Measurements from ENCODE around the gene LRRD1.

The LRRD1 gene

GRCh38 chr7:92116949-92117348, 62.0 kb downstream of the LRRD1 start:
- TF ChIP-seq, protein P1, sequence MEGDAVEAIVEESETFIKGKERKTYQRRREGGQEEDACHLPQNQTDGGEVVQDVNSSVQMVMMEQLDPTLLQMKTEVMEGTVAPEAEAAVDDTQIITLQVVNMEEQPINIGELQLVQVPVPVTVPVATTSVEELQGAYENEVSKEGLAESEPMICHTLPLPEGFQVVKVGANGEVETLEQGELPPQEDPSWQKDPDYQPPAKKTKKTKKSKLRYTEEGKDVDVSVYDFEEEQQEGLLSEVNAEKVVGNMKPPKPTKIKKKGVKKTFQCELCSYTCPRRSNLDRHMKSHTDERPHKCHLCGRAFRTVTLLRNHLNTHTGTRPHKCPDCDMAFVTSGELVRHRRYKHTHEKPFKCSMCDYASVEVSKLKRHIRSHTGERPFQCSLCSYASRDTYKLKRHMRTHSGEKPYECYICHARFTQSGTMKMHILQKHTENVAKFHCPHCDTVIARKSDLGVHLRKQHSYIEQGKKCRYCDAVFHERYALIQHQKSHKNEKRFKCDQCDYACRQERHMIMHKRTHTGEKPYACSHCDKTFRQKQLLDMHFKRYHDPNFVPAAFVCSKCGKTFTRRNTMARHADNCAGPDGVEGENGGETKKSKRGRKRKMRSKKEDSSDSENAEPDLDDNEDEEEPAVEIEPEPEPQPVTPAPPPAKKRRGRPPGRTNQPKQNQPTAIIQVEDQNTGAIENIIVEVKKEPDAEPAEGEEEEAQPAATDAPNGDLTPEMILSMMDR (IDR thresholded peaks at IDR 0.05; ENCODE audit: insufficient read depth, low read length, poor library complexity, severe bottlenecking): no peak
- no peak for TF ChIP-seq EZH2phosphoT487 (conservative IDR thresholded peaks at IDR 0.05; ENCODE audit: low read length)
- Histone ChIP-seq H3K36me3 (ENCODE audit: low read length) (peaks cover 90% of the 10 kb centered on the region), H3K4me3 (ENCODE audit: insufficient read depth, low read length, poor library complexity, severe bottlenecking) (no peak overlapping the region), H3K9me2 (replicated peaks; ENCODE audit: insufficient read depth, low read length) (no peaks in the 10 kb centered on the region), H4K20me1 (ENCODE audit: low read depth, low read length) (peaks cover 34% of the 10 kb centered on the region), H2AFZ (ENCODE audit: low read depth, low read length, severe bottlenecking) (no peak overlapping the region), H3F3A (ENCODE audit: insufficient read depth) (peaks cover 15% of the 10 kb centered on the region), H3K4me2 (ENCODE audit: low read depth, low read length, poor library complexity, severe bottlenecking) (no peak overlapping the region), H3K9ac (ENCODE audit: low read length) (no peak overlapping the region), H3K9me3 (ENCODE audit: insufficient read depth, low read length) (no peaks in the 10 kb centered on the region), H3K79me2 (ENCODE audit: insufficient read depth, low read length) (peaks cover 70% of the 10 kb centered on the region), H3K27me3 (ENCODE audit: low read length) (no peaks in the 10 kb centered on the region), H3K27ac (ENCODE audit: low read depth, low read length) (no peak overlapping the region)

DNA sequence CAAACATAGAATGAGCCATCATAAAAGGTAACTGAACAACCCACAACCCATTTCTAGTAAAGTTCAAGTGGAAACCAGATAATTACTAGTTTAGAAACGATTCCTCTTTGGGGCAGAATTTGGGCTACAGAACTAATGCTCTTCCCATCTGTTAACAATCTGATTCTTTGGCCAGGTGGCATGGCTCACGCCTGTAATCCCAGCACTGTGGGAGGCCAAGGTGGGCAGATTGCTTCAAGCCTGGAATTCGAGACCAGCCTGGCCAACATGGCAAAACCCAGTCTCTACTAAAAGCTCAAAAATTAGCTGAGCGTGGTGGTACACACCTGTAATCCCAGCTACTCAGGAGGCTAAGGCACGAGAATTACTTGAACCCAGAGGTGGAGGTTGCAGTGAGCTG, 63.1 kb downstream of the LRRD1 start:
- Histone ChIP-seq H4K20me1 (ENCODE audit: low read depth, low read length) (peaks cover 25% of the 10 kb centered on the region), H3K79me2 (ENCODE audit: insufficient read depth, low read length) (peaks cover 59% of the 10 kb centered on the region), H3K36me3 (ENCODE audit: low read length) (peaks cover 90% of the 10 kb centered on the region), H3K4me3 (ENCODE audit: insufficient read depth, low read length, poor library complexity, severe bottlenecking) (no peak overlapping the region), H3K9me3 (ENCODE audit: insufficient read depth, low read length) (no peaks in the 10 kb centered on the region), H3F3A (ENCODE audit: insufficient read depth) (peaks cover 24% of the 10 kb centered on the region), H2AFZ (ENCODE audit: low read depth, low read length, severe bottlenecking) (no peak overlapping the region), H3K27me3 (ENCODE audit: low read length) (no peaks in the 10 kb centered on the region), H3K27ac (ENCODE audit: low read depth, low read length) (no peak overlapping the region), H3K9ac (ENCODE audit: low read length) (no peak overlapping the region), H3K4me2 (ENCODE audit: low read depth, low read length, poor library complexity, severe bottlenecking) (no peak overlapping the region), H3K9me2 (replicated peaks; ENCODE audit: insufficient read depth, low read length) (no peaks in the 10 kb centered on the region)
- no peak for TF ChIP-seq EZH2phosphoT487 (conservative IDR thresholded peaks at IDR 0.05; ENCODE audit: low read length)
- TF ChIP-seq, protein P1 (IDR thresholded peaks at IDR 0.05; ENCODE audit: insufficient read depth, low read length, poor library complexity, severe bottlenecking): no peak

DNA sequence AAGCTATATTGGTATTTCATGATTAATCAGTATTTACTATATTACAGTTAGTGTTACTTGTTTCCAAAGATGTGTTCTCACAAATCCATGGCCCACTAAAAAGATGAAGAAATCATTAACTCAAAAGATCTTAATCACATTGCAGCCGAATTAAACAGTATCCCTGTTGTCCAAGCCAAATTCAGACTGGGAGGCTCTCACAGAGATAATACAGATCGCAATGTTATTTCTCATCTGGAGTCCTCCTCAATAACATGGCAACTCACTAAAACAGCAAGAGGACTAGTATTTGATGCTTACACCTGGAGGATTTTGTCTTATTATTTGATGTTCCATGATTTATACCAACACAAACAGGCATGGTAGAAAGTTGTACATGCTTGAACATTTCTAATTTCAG, 68.1 kb downstream of the LRRD1 start:
- Histone ChIP-seq H2AFZ (ENCODE audit: low read depth, low read length, severe bottlenecking) (no peak overlapping the region), H3K36me3 (ENCODE audit: low read length) (peaks cover 54% of the 10 kb centered on the region)
- TF ChIP-seq, protein P1 (IDR thresholded peaks at IDR 0.05; ENCODE audit: insufficient read depth, low read length, poor library complexity, severe bottlenecking): no peak
- no peak for TF ChIP-seq EZH2phosphoT487 (conservative IDR thresholded peaks at IDR 0.05; ENCODE audit: low read length)

More for the DNA sequence above, 68.1 kb downstream of the LRRD1 start:
- Histone ChIP-seq H3K9me2 (replicated peaks; ENCODE audit: insufficient read depth, low read length) (no peaks in the 10 kb centered on the region), H3K4me3 (ENCODE audit: insufficient read depth, low read length, poor library complexity, severe bottlenecking) (no peak overlapping the region), H3K27me3 (ENCODE audit: low read length) (no peaks in the 10 kb centered on the region), H3K9ac (ENCODE audit: low read length) (no peak overlapping the region), H3K27ac (ENCODE audit: low read depth, low read length) (no peak overlapping the region), H3K79me2 (ENCODE audit: insufficient read depth, low read length) (peaks cover 22% of the 10 kb centered on the region; the same call in 1 of the 2 replicates), H4K20me1 (ENCODE audit: low read depth, low read length) (no peaks in the 10 kb centered on the region), H3K9me3 (ENCODE audit: insufficient read depth, low read length) (no peaks in the 10 kb centered on the region), H3F3A (ENCODE audit: insufficient read depth) (peaks cover 40% of the 10 kb centered on the region; the same call in 1 of the 2 replicates), H3K4me2 (ENCODE audit: low read depth, low read length, poor library complexity, severe bottlenecking) (no peak overlapping the region)

Measured in SU-DHL-6 (cell line).